H9 (cell line): ENCODE measurements around the gene HPCAL1. TPM values are rescaled to one million over a fixed set of nuclear protein-coding genes. Genes with fewer than 3 reads are reported as not detected.

Experiments
- DNase-seq: peaks from one replicate; pipeline ENCODE4 v3.0.0-alpha.2; 2017
- H2AFZ ChIP-seq: one replicate; pipeline ENCODE4 v1.6.1; 2013; ENCODE audit warnings: mild to moderate bottlenecking, low read length, control low read depth, moderate library complexity
- H2AK5ac ChIP-seq: 2 replicates; pipeline ENCODE4 v1.6.1; 2013; ENCODE audit warnings: low read length, control low read depth, mixed read lengths; ENCODE audit not compliant: insufficient read length
- H2BK120ac ChIP-seq: one replicate; pipeline ENCODE4 v1.6.1; 2013; ENCODE audit warnings: low read depth, mild to moderate bottlenecking, low read length, control low read depth, inconsistent platforms; ENCODE audit not compliant: poor library complexity, severe bottlenecking
- H2BK12ac ChIP-seq: 2 replicates; pipeline ENCODE4 v1.6.1; 2013; ENCODE audit warnings: low read length, control low read depth, mixed read lengths, low read depth; ENCODE audit not compliant: insufficient read length
- H2BK15ac ChIP-seq: 2 replicates; pipeline ENCODE4 v1.6.1; 2013; ENCODE audit warnings: low read depth, low read length, control low read depth
- H2BK20ac ChIP-seq: one replicate; pipeline ENCODE4 v1.6.1; 2013; ENCODE audit warnings: low read depth, mild to moderate bottlenecking, low read length, control low read depth, inconsistent platforms; ENCODE audit not compliant: poor library complexity, severe bottlenecking
- H2BK5ac ChIP-seq: 2 replicates; pipeline ENCODE4 v1.6.1; 2013; ENCODE audit warnings: low read length, control low read depth, mixed read lengths; ENCODE audit not compliant: insufficient read length
- H3K14ac ChIP-seq: 2 replicates; pipeline ENCODE4 v1.6.1; 2013; ENCODE audit warnings: low read length, control low read depth; ENCODE audit not compliant: insufficient read depth
- H3K18ac ChIP-seq: 2 replicates; pipeline ENCODE4 v1.6.1; 2013; ENCODE audit warnings: low read depth, mild to moderate bottlenecking, mixed read lengths, low read length, control low read depth; ENCODE audit not compliant: insufficient read length
- H3K23ac ChIP-seq: 2 replicates; pipeline ENCODE4 v1.6.1; 2013; ENCODE audit warnings: low read length, control low read depth, mixed read lengths, low read depth; ENCODE audit not compliant: insufficient read length
- H3K23me2 ChIP-seq: 2 replicates; pipeline ENCODE4 v1.6.1; 2013; ENCODE audit warnings: low read depth, mild to moderate bottlenecking, mixed read lengths, low read length, control low read depth; ENCODE audit not compliant: insufficient read length, poor library complexity, severe bottlenecking
- H3K27ac ChIP-seq: 2 replicates; pipeline ENCODE4 v1.5.1; 2013; ENCODE audit warnings: low read length, control low read depth, mixed read lengths, low read depth; ENCODE audit not compliant: insufficient read length
- H3K27me3 ChIP-seq: 2 replicates; pipeline ENCODE4 v1.6.1; 2013; ENCODE audit warnings: low read length, control low read depth, inconsistent platforms; ENCODE audit not compliant: insufficient read depth
- H3K4ac ChIP-seq: 2 replicates; pipeline ENCODE4 v1.6.1; 2013; ENCODE audit warnings: low read depth, mild to moderate bottlenecking, control low read depth, inconsistent platforms, low read length, moderate library complexity
- H3K4me1 ChIP-seq: 2 replicates; pipeline ENCODE4 v1.6.1; 2013; ENCODE audit warnings: low read length, control low read depth, inconsistent platforms; ENCODE audit not compliant: insufficient read depth
- H3K4me2 ChIP-seq: 2 replicates; pipeline ENCODE4 v1.6.1; 2013; ENCODE audit warnings: low read length, control low read depth, mixed read lengths; ENCODE audit not compliant: insufficient read length, insufficient read depth
- H3K56ac ChIP-seq: 2 replicates; pipeline ENCODE4 v1.6.1; 2013; ENCODE audit warnings: low read depth, mild to moderate bottlenecking, mixed read lengths, low read length, control low read depth; ENCODE audit not compliant: insufficient read length
- H3K79me1 ChIP-seq: 2 replicates; pipeline ENCODE4 v1.6.1; 2013; ENCODE audit warnings: low read depth, mild to moderate bottlenecking, moderate library complexity, low read length, control low read depth, inconsistent platforms; ENCODE audit not compliant: insufficient read depth, poor library complexity, severe bottlenecking
- H3K79me2 ChIP-seq: 2 replicates; pipeline ENCODE4 v1.6.1; 2013; ENCODE audit warnings: low read length, control low read depth, inconsistent platforms; ENCODE audit not compliant: insufficient read depth
- H3K9ac ChIP-seq: 2 replicates; pipeline ENCODE4 v1.6.1; 2013; ENCODE audit warnings: low read length, control low read depth, mixed read lengths; ENCODE audit not compliant: insufficient read length; ENCODE audit errors: extremely low read depth
- H3K9me3 ChIP-seq: one replicate; pipeline ENCODE4 v1.6.1; 2013; ENCODE audit warnings: low read depth, low read length, inconsistent platforms; ENCODE audit not compliant: control insufficient read depth
- H3T11ph ChIP-seq: one replicate; pipeline ENCODE4 v1.6.1; 2013; ENCODE audit warnings: mild to moderate bottlenecking, low read length, control low read depth, inconsistent platforms
- H4K20me1 ChIP-seq: one replicate; pipeline ENCODE4 v1.6.1; 2013; ENCODE audit not compliant: control insufficient read depth, insufficient read length, insufficient read depth
- H4K5ac ChIP-seq: 2 replicates; pipeline ENCODE4 v1.6.1; 2013; ENCODE audit warnings: low read depth, mild to moderate bottlenecking, mixed read lengths, low read length, control low read depth; ENCODE audit not compliant: insufficient read length
- H4K8ac ChIP-seq: replicated peaks from 2 replicates; pipeline ENCODE4 v1.6.1; 2013; ENCODE audit warnings: low read length, control low read depth, mixed read lengths, low read depth; ENCODE audit not compliant: insufficient read length
- H4K91ac ChIP-seq: 2 replicates; pipeline ENCODE4 v1.6.1; 2013; ENCODE audit warnings: low read depth, mild to moderate bottlenecking, moderate library complexity, mixed read lengths, low read length, control low read depth; ENCODE audit not compliant: insufficient read length
- H3K27ac Mint-ChIP-seq, 3 experiments: 2 replicates in 2 of 3; 3 replicates in 1 of 3; pipeline ENCODE4 v1.8.0; 2020 to 2021; ENCODE audit warnings: mixed read lengths in 3 of 3, mild to moderate bottlenecking in 1 of 3, moderate library complexity in 1 of 3
- H3K27me3 Mint-ChIP-seq: 2 replicates; pipeline ENCODE4 v1.8.0; 2021; ENCODE audit warnings: low read depth, mild to moderate bottlenecking, moderate library complexity, mixed read lengths
- H3K36me3 Mint-ChIP-seq, 3 experiments: 2 replicates in 2 of 3; 3 replicates in 1 of 3; pipeline ENCODE4 v1.8.0; 2020 to 2021; ENCODE audit warnings: low read depth in 3 of 3, mixed read lengths in 3 of 3; ENCODE audit not compliant: insufficient read depth in 1 of 3
- H3K4me1 Mint-ChIP-seq, 2 experiments: 2 replicates each; pipeline ENCODE4 v1.8.0; 2020; ENCODE audit warnings: mixed read lengths in 2 of 2
- H3K4me3 Mint-ChIP-seq, 2 experiments: 2 replicates in 1 of 2; 3 replicates in 1 of 2; pipeline ENCODE4 v1.8.0; 2020 to 2021; ENCODE audit warnings: mild to moderate bottlenecking in 2 of 2, mixed read lengths in 2 of 2, moderate library complexity in 1 of 2
- H3K9me3 Mint-ChIP-seq, 2 experiments: 2 replicates in 1 of 2; 3 replicates in 1 of 2; pipeline ENCODE4 v1.8.0; 2020; ENCODE audit warnings: mild to moderate bottlenecking in 2 of 2, mixed read lengths in 2 of 2, moderate library complexity in 1 of 2
- WGBS: extraction: QIAGEN DNeasy Blood & Tissue Kit; methylation state at CpG from one replicate; pipeline ENCODE4 v1.1.7; 2013; ENCODE audit warnings: missing lambda C conversion rate, low lambda C conversion rate, mixed read lengths; ENCODE audit not compliant: insufficient read length; ENCODE audit errors: extremely low coverage; 5-methylcytosine and 5-hydroxymethylcytosine counted together
- total RNA-seq: library from RNA; stranded (reverse); gene quantifications from 2 replicates; pipeline ENCODE4 v1.2.1, GENCODE V29; 2021
- TF ChIP-seq, protein P1 (sequence below): fragments of 200-600 bp; sonication (generic); conservative IDR thresholded peaks from 3 replicates; pipeline ENCODE4 v1.8.0; 2021; ENCODE audit warnings: antibody characterized with exemption, mild to moderate bottlenecking

The HPCAL1 gene
- total RNA-seq, 1 experiment from 2014 or later = 4.7 TPM

DNA sequence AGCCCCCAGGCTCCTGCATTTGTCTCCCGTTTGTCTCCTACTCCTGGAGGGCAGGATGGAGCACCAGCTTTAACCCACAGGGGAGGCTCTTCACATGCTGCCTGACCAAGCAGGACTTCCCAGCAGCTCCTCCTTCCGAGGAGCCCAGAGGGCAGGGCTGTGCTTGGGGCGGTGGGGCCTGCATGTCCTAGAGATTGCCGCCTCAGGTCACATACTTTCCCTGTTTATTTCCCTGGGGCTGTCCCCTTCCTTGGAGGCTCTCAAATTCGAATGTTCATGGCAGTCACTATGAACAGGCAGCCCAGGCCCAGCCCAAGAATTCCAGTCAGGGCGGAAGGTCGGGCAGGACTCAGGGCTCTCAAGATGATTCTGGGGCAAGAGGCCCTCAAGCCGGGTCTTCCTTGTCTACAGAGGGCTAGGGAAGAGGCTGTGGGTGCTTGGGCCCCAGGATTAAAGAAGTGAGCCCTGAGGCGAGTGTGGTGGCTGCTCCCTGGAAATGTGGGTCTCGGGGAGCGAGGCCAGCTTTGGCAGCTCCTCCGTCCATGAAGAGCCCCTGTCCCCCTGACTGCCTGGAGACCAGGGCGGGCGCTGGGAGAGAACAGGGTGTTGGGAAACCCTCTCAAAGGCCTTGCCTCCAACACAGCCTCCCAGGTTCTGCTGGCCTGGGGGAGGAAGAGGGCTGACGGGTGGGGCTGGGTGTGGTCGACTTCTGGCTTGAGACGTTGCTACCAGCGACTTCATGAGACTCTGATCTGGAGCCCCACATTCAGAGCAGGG is 48.9 kb upstream of the HPCAL1 start:
- no peak overlapping the region for H2BK120ac ChIP-seq
- H4K20me1 ChIP-seq = no peaks in the 10 kb centered on the region
- H3K4me1 ChIP-seq = no peaks in the 10 kb centered on the region
- no peak overlapping the region for H3T11ph ChIP-seq
- peaks cover 3% of the 10 kb centered on the region for H3K27me3 Mint-ChIP-seq
- no peak overlapping the region for H3K56ac ChIP-seq
- no peaks in the 10 kb centered on the region for H3K79me2 ChIP-seq
- no peak overlapping the region for H3K14ac ChIP-seq
- H3K9me3 ChIP-seq = no peaks in the 10 kb centered on the region
- H3K9ac ChIP-seq = no peak overlapping the region
- H2BK20ac ChIP-seq = no peak overlapping the region
- DNase-seq = no peak
- no peak overlapping the region for H3K4ac ChIP-seq
- no peak overlapping the region for H3K27ac ChIP-seq
- H2AK5ac ChIP-seq = no peak overlapping the region
- H4K91ac ChIP-seq = no peak overlapping the region
- peaks cover 0 to 11% of the 10 kb centered on the region in 2 experiments; a peak in 4 of 5 replicates for H3K9me3 Mint-ChIP-seq
- no peak overlapping the region for H2BK5ac ChIP-seq
- no peaks in the 10 kb centered on the region for H3K79me1 ChIP-seq
- TF ChIP-seq, protein P1, sequence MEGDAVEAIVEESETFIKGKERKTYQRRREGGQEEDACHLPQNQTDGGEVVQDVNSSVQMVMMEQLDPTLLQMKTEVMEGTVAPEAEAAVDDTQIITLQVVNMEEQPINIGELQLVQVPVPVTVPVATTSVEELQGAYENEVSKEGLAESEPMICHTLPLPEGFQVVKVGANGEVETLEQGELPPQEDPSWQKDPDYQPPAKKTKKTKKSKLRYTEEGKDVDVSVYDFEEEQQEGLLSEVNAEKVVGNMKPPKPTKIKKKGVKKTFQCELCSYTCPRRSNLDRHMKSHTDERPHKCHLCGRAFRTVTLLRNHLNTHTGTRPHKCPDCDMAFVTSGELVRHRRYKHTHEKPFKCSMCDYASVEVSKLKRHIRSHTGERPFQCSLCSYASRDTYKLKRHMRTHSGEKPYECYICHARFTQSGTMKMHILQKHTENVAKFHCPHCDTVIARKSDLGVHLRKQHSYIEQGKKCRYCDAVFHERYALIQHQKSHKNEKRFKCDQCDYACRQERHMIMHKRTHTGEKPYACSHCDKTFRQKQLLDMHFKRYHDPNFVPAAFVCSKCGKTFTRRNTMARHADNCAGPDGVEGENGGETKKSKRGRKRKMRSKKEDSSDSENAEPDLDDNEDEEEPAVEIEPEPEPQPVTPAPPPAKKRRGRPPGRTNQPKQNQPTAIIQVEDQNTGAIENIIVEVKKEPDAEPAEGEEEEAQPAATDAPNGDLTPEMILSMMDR = no peak; the same call in 2 of the 3 replicates
- H3K23ac ChIP-seq = no peak overlapping the region
- no CpG with 5 or more reads among the region's 18 CpGs for WGBS
- H3K36me3 Mint-ChIP-seq = no peaks in the 10 kb centered on the region; a peak in 1 of 7 replicates
- H3K27ac Mint-ChIP-seq = no peak overlapping the region; a peak in 2 of 7 replicates
- H3K4me1 Mint-ChIP-seq = peaks cover 0 to 4% of the 10 kb centered on the region in 2 experiments; a peak in 2 of 4 replicates
- no peak overlapping the region for H3K4me3 Mint-ChIP-seq
- no peak overlapping the region for H2BK15ac ChIP-seq
- H3K23me2 ChIP-seq = no peaks in the 10 kb centered on the region
- no peak overlapping the region for H3K18ac ChIP-seq
- no peak overlapping the region for H3K4me2 ChIP-seq
- H2AFZ ChIP-seq = no peak overlapping the region
- no peak overlapping the region for H4K5ac ChIP-seq
- no peaks in the 10 kb centered on the region for H3K27me3 ChIP-seq
- no peak overlapping the region for H4K8ac ChIP-seq
- H2BK12ac ChIP-seq = no peak overlapping the region
